HCT116 (cell line): Measurements from ENCODE around the gene OTOL1.

Experiments
- EGR1 ChIP-seq: IDR thresholded peaks from 2 replicates; pipeline ENCODE4 v1.6.1; 2012; ENCODE audit warnings: low read depth
- EZH2 ChIP-seq: fragments of 200-600 bp; sonication (generic); IDR thresholded peaks from 2 replicates; pipeline ENCODE4 v1.6.1; 2017; ENCODE audit warnings: antibody characterized with exemption, mixed run types
- POLR2A ChIP-seq: IDR thresholded peaks from 2 replicates; pipeline ENCODE4 v1.7.0; 2011; ENCODE audit warnings: borderline replicate concordance; ENCODE audit not compliant: insufficient read depth, insufficient read length; ENCODE audit errors: extremely low read depth
- POLR2AphosphoS5 ChIP-seq: IDR thresholded peaks from 2 replicates; pipeline ENCODE4 v1.6.1; 2011; ENCODE audit warnings: mild to moderate bottlenecking, low read depth, low read length, moderate library complexity
- TF ChIP-seq, protein P1 (sequence below): IDR thresholded peaks from 2 replicates; pipeline ENCODE4 v1.6.1; 2012
- TF ChIP-seq, protein P2 (sequence below), 3 experiments: fragments of 200-600 bp in 1 of 3; sonication (generic) in 1 of 3; IDR thresholded peaks in 2 of 3; conservative IDR thresholded peaks in 1 of 3; 2 replicates each; pipeline ENCODE4 v1.5.1; 2012 to 2017; ENCODE audit warnings: low read depth in 2 of 3, low read length in 2 of 3, antibody characterized with exemption in 1 of 3, borderline replicate concordance in 1 of 3, control low read depth in 1 of 3, mild to moderate bottlenecking in 1 of 3, mixed read lengths in 1 of 3, mixed run types in 1 of 3, moderate library complexity in 1 of 3; ENCODE audit not compliant: insufficient read depth in 1 of 3

DNA sequence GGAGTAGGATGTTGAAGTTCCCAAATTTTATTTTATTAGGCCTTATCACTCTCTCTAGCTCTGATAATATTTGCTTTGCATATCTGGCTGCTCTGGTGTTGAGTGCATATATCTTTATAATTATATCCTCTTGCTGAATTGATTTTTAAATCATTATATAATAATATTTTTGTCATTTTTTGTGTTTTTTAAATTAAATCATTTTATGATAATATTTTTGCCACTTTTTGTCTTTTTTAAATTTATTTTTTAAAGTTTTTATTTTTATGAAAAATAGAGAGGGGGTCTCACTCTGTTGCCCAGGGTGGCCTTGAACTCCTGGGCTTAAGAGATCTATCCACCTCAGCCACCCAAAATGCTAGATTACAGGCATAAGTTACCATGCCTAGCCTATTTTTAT lies 34.5 kb upstream of the OTOL1 start:
- TF ChIP-seq EGR1 = no peak
- TF ChIP-seq EZH2 = no peak
- TF ChIP-seq, protein P1, sequence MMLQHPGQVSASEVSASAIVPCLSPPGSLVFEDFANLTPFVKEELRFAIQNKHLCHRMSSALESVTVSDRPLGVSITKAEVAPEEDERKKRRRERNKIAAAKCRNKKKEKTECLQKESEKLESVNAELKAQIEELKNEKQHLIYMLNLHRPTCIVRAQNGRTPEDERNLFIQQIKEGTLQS = no peak
- TF ChIP-seq POLR2AphosphoS5 = no peak
- TF ChIP-seq, protein P2, sequence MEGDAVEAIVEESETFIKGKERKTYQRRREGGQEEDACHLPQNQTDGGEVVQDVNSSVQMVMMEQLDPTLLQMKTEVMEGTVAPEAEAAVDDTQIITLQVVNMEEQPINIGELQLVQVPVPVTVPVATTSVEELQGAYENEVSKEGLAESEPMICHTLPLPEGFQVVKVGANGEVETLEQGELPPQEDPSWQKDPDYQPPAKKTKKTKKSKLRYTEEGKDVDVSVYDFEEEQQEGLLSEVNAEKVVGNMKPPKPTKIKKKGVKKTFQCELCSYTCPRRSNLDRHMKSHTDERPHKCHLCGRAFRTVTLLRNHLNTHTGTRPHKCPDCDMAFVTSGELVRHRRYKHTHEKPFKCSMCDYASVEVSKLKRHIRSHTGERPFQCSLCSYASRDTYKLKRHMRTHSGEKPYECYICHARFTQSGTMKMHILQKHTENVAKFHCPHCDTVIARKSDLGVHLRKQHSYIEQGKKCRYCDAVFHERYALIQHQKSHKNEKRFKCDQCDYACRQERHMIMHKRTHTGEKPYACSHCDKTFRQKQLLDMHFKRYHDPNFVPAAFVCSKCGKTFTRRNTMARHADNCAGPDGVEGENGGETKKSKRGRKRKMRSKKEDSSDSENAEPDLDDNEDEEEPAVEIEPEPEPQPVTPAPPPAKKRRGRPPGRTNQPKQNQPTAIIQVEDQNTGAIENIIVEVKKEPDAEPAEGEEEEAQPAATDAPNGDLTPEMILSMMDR (IDR thresholded peaks at IDR 0.05 in 2 of 3, conservative IDR thresholded peaks at IDR 0.05 in 1 of 3; ENCODE audit: borderline replicate concordance in 1 of 3, insufficient read depth in 1 of 3, low read depth in 2 of 3, low read length in 2 of 3) = no peak
- no peak for TF ChIP-seq POLR2A
